GM13977 (cell line): Measurements from ENCODE around the gene SLC16A8.

Experiments used
- DNase-seq: peaks from one replicate; pipeline ENCODE4 v3.0.0; 2012; ENCODE audit warnings: low spot score
- CTCF ChIP-seq: IDR thresholded peaks from 2 replicates; pipeline ENCODE4 v1.5.1; 2012; ENCODE audit warnings: mild to moderate bottlenecking, control low read depth; ENCODE audit not compliant: insufficient read depth; ENCODE audit errors: extremely low read depth, missing control alignments
- in situ Hi-C: fragments of 300-500 bp; cut with MboI; formaldehyde crosslinking; loops from one replicate; pipeline ENCODE4 v1.12.0; 2022; ENCODE audit warnings: low sequenced_read_pairs, low pct_unique_long_range_greater_than_20kb, mixed read lengths, inconsistent platforms; ENCODE audit not compliant: unreplicated experiment

Gene SLC16A8

DNA sequence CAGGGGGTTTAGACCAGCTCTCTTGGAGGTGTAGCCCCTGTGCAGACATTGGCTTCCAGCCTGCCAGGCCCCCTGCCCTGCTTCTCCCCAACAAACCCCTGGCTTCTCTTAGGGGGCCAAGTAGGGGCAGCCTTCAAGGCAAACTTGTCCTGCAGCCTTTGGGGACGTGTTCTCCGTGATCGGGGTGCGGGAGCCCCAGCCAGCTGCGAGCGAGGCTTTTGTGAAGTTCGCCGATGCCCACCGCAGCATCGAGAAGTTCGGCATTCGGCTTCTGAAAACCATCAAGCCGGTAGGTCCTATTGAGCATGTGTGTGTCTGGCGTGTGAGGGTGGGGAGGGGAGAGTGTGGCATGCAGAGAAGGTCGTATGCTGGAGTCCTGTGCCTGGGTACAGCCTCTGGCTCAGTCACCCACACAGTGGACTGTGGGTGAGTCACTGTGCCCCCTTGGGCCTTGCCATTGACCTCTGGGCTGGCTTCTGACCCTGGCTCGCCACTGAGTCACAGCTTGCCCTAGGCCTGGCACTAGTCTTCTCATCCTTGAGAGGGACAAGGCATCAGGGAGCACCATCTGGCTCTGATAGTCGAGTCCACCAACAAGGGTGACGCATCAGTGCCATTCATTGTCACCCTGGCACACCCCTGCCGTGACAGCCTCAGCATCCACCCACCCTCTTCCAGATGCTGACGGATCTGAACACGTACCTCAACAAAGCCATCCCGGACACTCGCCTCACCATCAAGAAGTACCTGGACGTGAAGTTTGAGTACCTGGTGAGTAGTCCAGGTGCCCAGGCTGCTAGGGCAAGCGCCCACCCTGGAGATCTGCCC, 11.4 kb downstream of the SLC16A8 start:
- DNase-seq: no peak
- in situ Hi-C loops: no loop called here
- TF ChIP-seq CTCF: no peak

DNA sequence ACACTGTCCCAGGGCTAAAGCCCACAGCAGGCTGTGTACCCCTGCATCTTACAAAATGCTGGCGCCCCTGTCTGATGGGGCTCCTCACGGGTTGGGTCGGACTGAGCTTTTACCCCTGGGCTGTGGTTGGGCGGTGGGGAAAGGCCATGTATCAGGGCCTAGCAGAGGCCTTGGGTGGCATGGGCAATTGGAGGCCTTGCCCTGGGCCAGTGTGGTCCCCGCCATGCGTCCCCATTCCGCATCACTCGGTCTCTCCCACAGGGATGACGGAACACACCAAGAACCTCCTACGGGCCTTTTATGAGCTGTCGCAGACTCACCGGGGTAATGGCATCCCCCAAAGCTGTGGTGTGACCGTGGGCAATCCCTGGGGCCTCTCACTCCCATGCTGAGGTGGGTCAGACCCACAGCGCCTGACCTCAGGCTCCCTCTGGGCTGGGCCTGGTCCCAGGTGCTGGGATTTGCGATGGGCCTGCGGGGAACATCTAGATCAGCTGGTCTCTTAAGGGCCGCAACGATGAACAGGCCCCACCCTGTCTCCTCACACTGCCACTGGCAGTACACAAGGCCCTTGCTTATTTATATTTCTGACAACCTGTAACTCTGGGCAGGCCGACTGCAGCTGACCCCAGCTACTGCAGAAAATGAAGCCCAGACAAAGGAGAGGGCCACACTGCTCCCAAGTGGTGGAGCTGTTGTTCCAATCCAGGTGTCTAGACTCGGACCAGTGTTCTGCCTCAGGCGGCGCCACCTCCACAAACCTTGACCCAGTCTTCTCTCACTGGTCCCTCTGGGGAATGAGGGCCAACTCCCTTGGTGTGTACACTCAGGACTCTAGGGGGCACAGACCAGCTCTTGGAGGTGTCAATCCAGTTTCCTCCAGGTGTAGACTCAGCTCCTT, 12.3 kb downstream of the SLC16A8 start:
- no peak for DNase-seq
- in situ Hi-C loops: no loop called here
- no peak for TF ChIP-seq CTCF

GRCh38 chr22:38070250-38070921, 13.6 kb downstream of the SLC16A8 start:
- DNase-seq: no peak
- in situ Hi-C loops: no loop called here
- TF ChIP-seq CTCF: no peak

DNA sequence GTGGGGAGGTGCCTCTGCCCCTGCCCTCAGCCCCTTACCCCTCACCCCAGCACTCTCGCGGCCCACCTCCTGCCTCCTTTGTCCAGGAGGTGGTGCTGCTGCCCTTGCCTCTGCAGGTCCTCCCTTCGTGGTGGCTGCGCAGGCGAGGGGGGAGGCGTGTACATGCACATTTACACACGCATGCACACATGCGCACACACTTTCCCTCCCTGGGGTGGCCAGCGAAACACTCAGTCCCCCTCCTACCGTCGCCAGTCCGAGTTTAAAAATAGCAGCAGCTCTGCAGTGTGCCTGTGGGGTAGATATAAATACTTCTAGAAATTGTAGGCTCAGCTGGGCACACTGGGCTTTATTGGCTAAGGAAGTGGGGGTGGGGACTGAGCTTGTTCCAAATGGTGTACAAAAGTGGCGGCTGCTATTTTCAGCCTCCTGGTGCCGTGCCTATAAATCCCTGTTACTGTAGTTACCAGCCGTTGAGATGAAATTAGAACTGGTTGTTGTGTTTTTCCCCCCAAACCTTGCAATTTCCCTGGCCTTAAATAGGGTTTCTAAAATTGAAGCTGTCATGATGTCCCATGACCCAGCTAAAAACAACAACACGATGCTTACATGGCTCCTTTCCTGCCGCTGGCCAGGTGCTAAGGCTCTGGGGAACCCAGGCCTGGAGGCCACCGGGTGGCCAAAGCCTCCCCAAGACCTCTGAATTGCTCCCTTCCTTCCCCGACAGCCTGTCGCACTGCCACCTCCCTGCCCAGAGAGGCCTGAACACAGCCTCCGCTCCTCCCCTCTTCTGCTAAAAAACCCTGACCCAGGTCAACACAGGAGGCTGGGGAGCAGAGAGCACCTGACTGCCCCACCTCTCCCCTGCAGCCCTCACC, 14.4 kb downstream of the SLC16A8 start:
- TF ChIP-seq CTCF: peak; percentile 34
- in situ Hi-C loops: no loop called here
- no peak for DNase-seq

DNA sequence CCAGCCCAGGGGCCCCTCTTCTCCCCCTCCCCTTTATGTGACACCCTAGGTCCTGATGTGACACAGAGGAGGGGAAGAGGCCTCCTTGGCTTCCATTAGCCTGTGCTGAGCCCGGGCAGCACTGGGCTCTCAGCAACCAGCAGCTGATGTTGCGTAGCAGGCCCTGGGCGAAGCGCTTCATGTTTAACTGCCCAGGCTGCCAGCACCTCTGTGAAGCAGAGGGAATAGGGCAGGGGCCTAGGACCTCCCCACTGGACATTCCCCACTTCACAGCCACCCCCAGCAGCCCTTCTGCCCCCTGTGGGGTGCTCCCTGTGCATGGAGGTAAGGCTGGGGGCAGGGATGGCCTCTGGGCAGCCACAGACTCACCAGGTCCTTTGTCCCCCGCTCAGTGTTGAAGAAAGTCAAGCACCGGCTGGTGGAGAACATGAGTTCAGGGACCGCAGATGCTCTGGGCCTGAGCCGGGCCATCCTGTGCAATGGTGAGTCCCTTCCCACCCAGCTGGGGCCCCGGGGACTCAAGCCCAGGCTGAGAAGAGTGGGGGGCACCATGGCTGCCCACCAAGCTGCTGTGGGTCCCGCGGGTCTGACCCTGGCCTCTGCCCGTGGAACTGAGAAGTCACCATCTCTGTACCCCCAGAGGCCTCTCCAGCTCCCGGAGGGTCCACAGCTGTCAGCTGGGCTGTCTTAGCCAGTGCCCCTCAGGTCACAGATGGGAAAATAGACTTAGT, 15.2 kb downstream of the SLC16A8 start:
- no peak for DNase-seq
- in situ Hi-C loops: no loop called here
- TF ChIP-seq CTCF: no peak
